ENCODE data around the gene EREG.

GRCh38 chr4:74385386-74385785, 20.4 kb downstream of the EREG start:
- TF ChIP-seq, protein P1, sequence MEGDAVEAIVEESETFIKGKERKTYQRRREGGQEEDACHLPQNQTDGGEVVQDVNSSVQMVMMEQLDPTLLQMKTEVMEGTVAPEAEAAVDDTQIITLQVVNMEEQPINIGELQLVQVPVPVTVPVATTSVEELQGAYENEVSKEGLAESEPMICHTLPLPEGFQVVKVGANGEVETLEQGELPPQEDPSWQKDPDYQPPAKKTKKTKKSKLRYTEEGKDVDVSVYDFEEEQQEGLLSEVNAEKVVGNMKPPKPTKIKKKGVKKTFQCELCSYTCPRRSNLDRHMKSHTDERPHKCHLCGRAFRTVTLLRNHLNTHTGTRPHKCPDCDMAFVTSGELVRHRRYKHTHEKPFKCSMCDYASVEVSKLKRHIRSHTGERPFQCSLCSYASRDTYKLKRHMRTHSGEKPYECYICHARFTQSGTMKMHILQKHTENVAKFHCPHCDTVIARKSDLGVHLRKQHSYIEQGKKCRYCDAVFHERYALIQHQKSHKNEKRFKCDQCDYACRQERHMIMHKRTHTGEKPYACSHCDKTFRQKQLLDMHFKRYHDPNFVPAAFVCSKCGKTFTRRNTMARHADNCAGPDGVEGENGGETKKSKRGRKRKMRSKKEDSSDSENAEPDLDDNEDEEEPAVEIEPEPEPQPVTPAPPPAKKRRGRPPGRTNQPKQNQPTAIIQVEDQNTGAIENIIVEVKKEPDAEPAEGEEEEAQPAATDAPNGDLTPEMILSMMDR (IDR thresholded peaks at IDR 0.05) = no peak
- TF ChIP-seq POLR2A (IDR thresholded peaks at IDR 0.05) = no peak
- no peak for TF ChIP-seq POLR2AphosphoS5 (IDR thresholded peaks at IDR 0.05)

Data from gastroesophageal sphincter (tissue), 3 donors.